Measurements from ENCODE around the gene RAET1L.
"Not testable (repeated sequence)": the region's sequence is repeated elsewhere in the genome, so short reads cannot be mapped to it uniquely, and the experiment has no call there.

Gene RAET1L, protein sequence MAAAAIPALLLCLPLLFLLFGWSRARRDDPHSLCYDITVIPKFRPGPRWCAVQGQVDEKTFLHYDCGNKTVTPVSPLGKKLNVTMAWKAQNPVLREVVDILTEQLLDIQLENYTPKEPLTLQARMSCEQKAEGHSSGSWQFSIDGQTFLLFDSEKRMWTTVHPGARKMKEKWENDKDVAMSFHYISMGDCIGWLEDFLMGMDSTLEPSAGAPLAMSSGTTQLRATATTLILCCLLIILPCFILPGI

DNA sequence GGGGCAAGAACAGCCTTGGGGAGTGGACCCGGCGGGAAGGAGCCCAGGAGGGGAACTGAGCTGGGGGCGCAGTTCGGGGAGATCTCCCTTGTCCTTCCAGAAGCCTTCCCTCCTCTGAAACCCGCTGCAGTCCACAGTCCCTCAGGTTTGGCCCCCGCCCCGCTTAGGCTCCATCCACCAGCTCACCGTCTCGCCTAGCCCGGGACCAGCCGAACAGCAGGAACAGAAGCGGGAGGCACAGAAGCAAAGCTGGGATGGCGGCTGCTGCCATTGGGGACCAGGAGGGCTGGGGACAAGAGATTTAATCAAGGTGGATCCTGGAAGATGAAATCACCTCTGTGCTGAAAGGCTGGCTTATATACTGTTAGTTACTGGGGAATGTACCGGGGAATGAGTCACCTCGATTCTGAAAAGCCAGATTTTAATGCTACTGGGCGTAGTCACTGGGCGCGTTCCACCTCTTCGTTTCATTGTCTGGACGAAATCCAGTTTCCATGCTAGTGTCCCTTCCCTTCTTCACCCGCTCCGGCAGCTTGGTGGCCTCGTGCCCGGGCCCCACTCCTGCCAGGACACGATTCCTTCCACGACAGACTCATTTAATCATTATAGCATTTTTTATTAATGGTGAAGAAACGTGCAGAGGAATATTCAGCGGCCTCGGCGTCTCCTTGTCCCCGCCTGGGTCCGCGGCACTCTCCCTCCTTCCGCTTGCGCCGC is at the start of gene RAET1L:
TSS of gene RAET1L (minus strand) at position 332 of the 717 bp plus-strand sequence. CDS start at position 271, 61 bp downstream.
- Mint-ChIP-seq H3K4me1 (ENCODE audit: low read depth) (peaks cover 29% of the 10 kb centered on the region), H3K9me3 (no peaks in the 10 kb centered on the region), H3K4me3 (peak within 1 kb of the TSS; percentile 39), H3K27ac (no peak within 1 kb of the TSS), H3K36me3 (ENCODE audit: low read depth) (no peaks in the 10 kb centered on the region), H3K27me3 (peaks cover 64% of the 10 kb centered on the region)

DNA sequence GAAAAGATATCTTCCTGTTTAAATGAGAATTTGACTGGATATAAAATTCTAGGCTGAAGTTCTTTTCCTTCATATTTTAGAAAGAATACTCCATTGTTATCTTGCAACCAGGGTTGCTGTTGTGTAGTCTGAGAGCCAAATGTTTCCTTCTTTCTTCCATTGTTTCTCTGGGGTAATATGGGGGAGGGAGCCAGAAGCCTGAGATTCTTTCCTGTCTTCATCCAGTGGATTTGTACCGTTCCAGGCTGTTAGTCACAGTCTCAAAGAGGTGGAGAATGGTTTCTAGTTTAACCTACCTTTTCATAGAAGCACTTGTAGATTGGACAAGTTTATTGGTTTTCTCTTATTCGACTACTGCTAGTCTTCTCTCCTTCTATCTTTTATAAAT is 49.7 kb upstream of the RAET1L start:
- peaks cover 35% of the 10 kb centered on the region for H3K27me3 Mint-ChIP-seq
- H3K36me3 Mint-ChIP-seq (ENCODE audit: low read depth), result no peaks in the 10 kb centered on the region
- H3K4me3 Mint-ChIP-seq, result no peak overlapping the region
- no peaks in the 10 kb centered on the region for H3K9me3 Mint-ChIP-seq
- H3K27ac Mint-ChIP-seq, result no peak overlapping the region
- peaks cover 33% of the 10 kb centered on the region for H3K4me1 Mint-ChIP-seq (ENCODE audit: low read depth)

DNA sequence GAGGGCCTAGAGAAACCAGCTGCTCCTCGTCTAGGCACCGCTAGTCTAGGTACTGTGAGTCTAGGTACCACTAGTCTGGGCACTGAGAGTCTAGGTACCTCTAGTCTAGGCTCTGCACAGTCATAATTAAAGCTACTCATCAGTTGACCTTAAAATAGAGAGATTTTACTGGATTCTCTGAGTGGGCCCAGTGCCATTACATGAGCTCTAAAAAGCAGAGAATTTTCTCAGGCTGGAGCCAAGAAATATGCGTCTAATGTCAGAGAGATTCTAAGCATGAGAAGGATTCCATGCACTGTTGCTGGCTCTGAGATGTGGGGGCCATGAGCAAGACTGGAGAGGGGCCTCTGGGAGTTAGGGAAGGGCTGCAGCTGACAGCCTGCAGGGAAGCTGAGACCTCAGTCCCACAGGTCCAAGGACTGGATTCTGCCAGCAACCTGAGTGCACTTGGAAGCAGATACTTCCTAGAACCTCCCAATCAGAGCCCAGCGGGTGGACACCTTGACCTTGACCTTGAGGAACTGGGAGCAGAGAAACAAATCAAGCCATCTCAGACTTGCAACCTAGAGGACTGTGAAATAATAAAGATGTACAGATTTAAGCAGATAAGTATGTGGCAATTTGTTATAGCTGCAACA is 49.2 kb upstream of the RAET1L start:
- not testable (repeated sequence) for H3K27ac Mint-ChIP-seq; H3K4me3 Mint-ChIP-seq; H3K9me3 Mint-ChIP-seq; H3K36me3 Mint-ChIP-seq (ENCODE audit: low read depth)
- Mint-ChIP-seq H3K27me3 (peaks cover 35% of the 10 kb centered on the region), H3K4me1 (ENCODE audit: low read depth) (peaks cover 29% of the 10 kb centered on the region)

DNA sequence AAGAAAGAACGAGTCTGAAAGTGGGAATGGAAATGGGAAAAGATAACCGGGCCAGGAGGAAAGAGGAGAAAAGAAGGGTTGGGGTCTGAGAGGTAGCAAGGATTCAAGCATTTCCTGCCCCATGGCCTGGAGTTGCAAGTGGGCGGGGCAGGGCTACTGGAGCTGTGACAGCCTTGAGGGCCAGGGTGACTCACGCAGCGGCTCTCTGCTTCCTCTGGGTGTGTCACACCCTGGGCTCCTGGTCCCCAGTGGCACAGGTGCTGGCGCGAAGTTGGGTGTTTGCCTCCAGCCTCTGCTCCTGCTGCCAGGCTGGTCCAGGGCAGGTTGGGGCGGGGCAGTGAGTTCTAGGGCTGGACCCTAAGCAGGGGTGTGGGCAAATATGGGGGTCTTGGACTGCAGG is 46.9 kb upstream of the RAET1L start:
- Mint-ChIP-seq H3K27ac (no peak overlapping the region), H3K4me1 (ENCODE audit: low read depth) (peaks cover 33% of the 10 kb centered on the region), H3K4me3 (no peak overlapping the region), H3K36me3 (ENCODE audit: low read depth) (no peaks in the 10 kb centered on the region), H3K9me3 (no peaks in the 10 kb centered on the region), H3K27me3 (peaks cover 28% of the 10 kb centered on the region)

DNA sequence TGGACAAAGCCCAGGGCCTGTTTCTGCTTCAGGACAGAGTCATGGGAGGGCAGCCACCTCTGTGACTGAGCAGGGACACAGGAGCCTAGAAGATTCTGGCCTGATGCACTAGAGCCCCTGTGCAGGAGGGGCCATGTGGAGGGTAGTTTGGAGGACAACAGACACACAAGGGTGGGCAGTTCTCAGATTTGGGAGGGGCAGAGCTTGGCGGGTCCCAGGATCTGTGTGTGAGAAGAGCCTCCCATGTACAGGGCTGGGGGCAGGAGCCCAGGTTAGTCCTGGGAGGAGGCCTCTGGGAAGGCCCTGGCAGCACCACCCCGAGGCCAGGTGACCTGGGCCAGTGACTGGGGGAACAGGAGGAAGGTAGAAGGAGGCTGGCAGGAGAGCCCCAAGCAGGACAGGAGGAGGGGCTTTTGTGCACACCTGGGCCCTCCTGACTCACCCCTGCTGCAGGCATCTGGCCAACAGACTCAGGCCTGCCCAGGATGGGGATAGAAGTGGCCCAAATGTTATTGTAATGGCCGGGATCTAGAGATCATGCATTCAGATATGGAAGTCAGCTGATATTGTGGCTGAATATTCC is 45.0 kb upstream of the RAET1L start:
- no peak overlapping the region for H3K4me3 Mint-ChIP-seq
- no peaks in the 10 kb centered on the region for H3K9me3 Mint-ChIP-seq
- H3K27me3 Mint-ChIP-seq, result peaks cover 23% of the 10 kb centered on the region
- no peaks in the 10 kb centered on the region for H3K36me3 Mint-ChIP-seq (ENCODE audit: low read depth)
- H3K4me1 Mint-ChIP-seq (ENCODE audit: low read depth), result peaks cover 24% of the 10 kb centered on the region
- no peak overlapping the region for H3K27ac Mint-ChIP-seq

DNA sequence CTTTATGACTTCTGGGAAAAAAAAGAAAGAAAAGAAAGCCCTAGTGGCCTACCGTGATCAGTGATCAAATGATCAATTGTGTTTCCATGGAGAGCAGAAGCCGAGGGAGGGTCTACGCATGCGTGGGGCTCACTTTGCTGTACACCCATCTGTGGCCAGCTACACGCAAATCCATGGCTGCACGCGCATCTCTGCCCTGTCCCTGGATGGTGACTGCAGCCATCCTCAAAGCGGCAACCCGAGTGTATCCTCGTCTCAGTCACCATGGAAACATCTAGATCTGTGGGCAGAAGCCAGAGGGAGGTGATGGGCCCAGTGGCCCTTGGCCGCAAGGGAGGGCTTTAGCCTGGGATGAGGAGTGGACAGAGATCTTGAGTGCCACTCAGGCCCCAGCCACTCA is 44.4 kb upstream of the RAET1L start:
- Mint-ChIP-seq H3K4me3 (no peak overlapping the region), H3K36me3 (ENCODE audit: low read depth) (no peaks in the 10 kb centered on the region), H3K27me3 (peaks cover 20% of the 10 kb centered on the region), H3K4me1 (ENCODE audit: low read depth) (peaks cover 24% of the 10 kb centered on the region), H3K27ac (no peak overlapping the region), H3K9me3 (no peaks in the 10 kb centered on the region)

DNA sequence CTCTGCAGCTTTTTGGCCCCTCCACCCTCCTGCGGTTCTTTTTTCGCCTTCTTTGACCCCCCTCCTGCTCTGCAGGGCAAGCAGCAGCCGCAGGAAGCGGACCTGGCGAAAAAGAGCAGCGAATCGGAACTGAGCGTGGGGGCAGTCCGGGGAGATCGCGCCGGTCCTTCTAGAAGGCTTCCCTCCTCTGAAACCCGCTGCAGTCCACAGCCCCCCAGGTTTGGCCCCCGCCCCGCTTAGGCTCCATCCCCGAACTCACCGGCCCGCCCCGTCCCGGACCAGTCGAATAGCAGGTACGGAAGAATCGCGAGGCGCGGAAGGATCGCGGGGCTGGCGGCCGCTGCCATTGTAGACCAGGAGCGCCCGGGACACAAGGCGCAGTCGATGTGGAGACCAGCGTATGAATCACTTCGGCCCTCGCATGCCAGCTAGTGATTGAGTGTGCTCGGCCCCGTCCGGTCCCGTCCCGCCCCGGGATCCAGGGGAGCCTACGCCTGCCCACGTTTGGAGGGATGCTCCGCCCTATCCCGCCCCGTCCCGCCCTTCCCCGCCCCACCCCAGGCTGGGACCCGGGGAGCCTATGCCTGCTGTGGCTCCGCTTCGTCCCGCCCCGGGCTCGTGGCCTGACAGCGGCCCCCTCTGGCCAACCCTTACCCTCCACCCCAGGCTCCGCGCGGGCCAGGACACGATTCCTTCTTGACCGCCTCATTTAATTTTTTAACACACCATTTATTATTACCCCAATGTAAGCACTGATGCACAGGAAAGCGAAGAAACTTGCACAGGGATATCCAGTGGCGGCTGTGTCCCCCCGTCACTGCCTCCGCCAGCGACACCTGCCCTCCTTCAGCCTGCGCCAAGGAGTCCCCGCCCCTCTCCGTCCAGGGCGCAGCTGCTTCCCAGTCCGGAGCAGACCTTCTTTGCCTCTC is 43.7 kb upstream of the RAET1L start, which contains the start of gene ULBP3:
TSS of gene ULBP3 (minus strand) at position 402 of the 929 bp plus-strand sequence. CDS start at position 347, 55 bp downstream.
- Mint-ChIP-seq H3K9me3 (no peaks in the 10 kb centered on the region), H3K36me3 (ENCODE audit: low read depth) (no peaks in the 10 kb centered on the region), H3K4me1 (ENCODE audit: low read depth) (peaks cover 24% of the 10 kb centered on the region), H3K27me3 (peaks cover 14% of the 10 kb centered on the region), H3K4me3 (peak within 1 kb of the TSS; percentile 83), H3K27ac (no peak within 1 kb of the TSS)

DNA sequence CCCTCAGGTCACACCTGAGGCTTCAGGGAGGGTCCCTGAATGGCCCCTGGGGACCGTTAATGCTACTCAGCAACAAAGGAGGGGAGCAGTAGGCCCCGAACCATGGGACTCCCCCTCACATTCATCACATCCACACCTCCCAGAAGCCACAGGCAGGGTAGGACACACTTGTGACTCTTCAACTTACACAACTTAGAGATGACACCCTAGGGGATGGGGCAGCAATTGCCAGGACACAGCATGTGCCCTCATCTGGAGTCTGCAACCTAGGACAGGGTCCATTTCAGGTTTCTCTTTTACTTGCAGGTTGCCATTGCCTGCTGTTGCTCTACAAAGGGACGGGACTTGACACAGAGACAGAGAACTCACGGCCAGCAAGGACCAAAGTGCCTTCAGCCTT is 42.8 kb upstream of the RAET1L start:
- Mint-ChIP-seq H3K9me3 (no peaks in the 10 kb centered on the region), H3K27me3 (peaks cover 10% of the 10 kb centered on the region), H3K4me1 (ENCODE audit: low read depth) (peaks cover 21% of the 10 kb centered on the region), H3K4me3 (peak overlapping the region; percentile 83), H3K27ac (no peak overlapping the region), H3K36me3 (ENCODE audit: low read depth) (no peaks in the 10 kb centered on the region)

DNA sequence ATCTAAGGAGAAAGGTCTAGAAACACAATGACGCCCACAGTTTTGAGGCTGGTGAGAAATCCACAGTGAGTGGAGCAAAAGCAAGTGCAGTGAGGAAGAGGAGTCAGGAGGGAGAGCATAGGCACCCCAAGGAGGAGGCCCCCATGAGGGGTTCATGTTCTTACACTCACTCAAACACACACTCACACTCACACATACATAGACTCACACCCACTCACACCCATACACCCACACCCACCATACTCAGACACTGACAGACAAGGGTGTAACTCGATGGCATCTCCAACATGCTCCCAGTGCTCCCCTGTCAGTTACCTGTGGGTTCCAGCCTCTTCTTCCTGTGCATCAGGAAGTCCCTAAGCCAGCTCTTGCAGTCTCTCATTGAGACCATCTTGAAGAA is 39.8 kb upstream of the RAET1L start:
- Mint-ChIP-seq H3K27ac (no peak overlapping the region), H3K4me3 (no peak overlapping the region), H3K36me3 (ENCODE audit: low read depth) (no peaks in the 10 kb centered on the region), H3K9me3 (no peaks in the 10 kb centered on the region), H3K4me1 (ENCODE audit: low read depth) (peaks cover 12% of the 10 kb centered on the region), H3K27me3 (peaks cover 2% of the 10 kb centered on the region)

DNA sequence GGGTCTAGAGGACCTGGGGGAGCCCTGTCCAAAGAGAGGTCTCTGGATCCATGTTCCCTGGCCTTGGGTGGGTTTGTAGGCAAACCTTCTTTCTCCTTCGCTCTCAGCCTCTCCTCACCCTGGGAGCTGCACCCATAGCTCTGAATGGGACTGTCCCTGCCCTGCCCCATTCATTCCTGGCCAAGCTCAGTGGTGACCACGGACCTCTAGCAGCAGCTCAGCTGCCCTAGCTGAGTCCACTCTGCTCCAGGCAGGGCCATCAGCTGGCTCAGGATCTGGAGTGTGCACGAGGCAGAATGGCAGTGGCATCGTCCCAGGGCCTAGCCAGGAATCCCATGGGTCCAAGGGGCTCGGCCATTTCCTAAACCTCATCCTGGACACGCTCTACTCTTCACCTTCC is 38.3 kb upstream of the RAET1L start:
- Mint-ChIP-seq H3K4me1 (ENCODE audit: low read depth) (peaks cover 14% of the 10 kb centered on the region), H3K27me3 (peaks cover 10% of the 10 kb centered on the region), H3K4me3 (no peak overlapping the region), H3K27ac (no peak overlapping the region), H3K36me3 (ENCODE audit: low read depth) (no peaks in the 10 kb centered on the region), H3K9me3 (no peaks in the 10 kb centered on the region)

DNA sequence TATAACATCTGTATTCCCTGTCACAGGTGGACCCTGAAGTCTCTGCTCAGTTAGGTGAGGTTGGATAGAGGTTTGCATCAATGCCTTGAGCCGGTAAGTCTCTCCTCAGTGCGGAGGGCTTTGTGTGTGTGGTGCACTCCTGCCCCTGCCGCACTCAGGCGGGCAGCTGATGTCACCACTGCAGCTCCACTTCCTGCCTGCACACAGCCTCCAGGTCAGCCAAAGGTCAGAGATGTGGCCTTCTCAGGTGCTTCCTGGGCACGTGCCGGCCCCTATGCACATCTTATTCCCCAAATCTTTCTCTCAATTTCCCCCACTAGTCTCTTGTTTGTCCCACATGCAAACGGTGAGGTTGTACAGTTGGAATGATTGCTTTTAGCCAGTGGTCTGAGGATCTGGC is 34.6 kb upstream of the RAET1L start:
- H3K36me3 Mint-ChIP-seq (ENCODE audit: low read depth); H3K9me3 Mint-ChIP-seq; H3K27ac Mint-ChIP-seq; H3K4me1 Mint-ChIP-seq (ENCODE audit: low read depth); H3K4me3 Mint-ChIP-seq: not testable (repeated sequence)
- peaks cover 33% of the 10 kb centered on the region for H3K27me3 Mint-ChIP-seq

DNA sequence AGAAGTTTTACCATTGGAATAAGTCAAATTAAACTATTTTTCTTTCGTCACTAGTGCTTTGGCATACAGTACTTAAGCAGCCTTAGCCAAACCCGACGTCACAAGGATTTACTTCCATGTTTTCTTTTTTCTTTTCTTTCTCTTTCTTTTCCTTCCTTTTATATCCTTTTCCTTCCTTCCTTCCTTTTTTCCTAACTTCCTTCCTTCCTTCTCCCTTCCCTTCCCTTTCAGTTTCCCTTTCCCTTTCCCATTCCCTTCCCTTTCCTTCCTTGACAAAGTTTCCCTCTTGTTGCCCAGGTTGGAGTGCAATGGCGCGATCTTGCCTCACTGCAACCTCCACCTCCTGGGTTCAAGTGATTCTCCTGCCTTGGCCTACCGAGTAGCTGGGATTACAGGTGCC is 33.7 kb upstream of the RAET1L start:
- H3K4me1 Mint-ChIP-seq (ENCODE audit: low read depth), result peaks cover 8% of the 10 kb centered on the region
- peaks cover 43% of the 10 kb centered on the region for H3K27me3 Mint-ChIP-seq
- no peaks in the 10 kb centered on the region for H3K36me3 Mint-ChIP-seq (ENCODE audit: low read depth)
- H3K4me3 Mint-ChIP-seq, result no peak overlapping the region
- no peak overlapping the region for H3K27ac Mint-ChIP-seq
- no peaks in the 10 kb centered on the region for H3K9me3 Mint-ChIP-seq

DNA sequence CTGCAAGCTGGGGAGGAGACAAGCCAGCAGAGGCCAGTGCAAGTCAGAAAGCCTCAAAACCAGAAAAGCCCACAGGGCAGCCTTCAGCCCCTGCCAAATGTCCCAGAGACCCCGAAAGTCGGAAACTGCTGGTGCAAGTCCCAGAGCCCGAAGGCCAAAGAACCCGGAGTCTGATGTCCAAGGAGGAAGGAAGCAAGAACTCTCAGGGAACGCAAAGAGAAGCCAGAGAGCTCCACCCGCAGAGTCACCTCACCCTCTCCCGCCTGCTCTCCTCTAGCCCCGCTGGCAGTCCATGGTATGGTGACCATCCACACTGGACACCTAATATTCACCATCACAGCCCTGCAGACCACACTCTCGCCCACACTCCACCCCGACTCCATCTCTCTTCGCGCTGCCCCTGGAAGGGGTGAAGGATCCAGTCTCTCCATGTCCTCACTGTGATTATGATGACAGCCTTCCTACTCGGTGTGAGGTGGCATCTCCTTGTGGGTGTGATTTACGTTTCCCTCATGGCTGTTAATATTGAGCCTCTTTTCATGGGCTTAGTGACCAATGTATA is 33.0 kb upstream of the RAET1L start:
- Mint-ChIP-seq H3K4me1 (ENCODE audit: low read depth) (peaks cover 8% of the 10 kb centered on the region), H3K27ac (no peak overlapping the region), H3K9me3 (no peaks in the 10 kb centered on the region), H3K27me3 (peaks cover 49% of the 10 kb centered on the region), H3K36me3 (ENCODE audit: low read depth) (no peaks in the 10 kb centered on the region), H3K4me3 (no peak overlapping the region)

DNA sequence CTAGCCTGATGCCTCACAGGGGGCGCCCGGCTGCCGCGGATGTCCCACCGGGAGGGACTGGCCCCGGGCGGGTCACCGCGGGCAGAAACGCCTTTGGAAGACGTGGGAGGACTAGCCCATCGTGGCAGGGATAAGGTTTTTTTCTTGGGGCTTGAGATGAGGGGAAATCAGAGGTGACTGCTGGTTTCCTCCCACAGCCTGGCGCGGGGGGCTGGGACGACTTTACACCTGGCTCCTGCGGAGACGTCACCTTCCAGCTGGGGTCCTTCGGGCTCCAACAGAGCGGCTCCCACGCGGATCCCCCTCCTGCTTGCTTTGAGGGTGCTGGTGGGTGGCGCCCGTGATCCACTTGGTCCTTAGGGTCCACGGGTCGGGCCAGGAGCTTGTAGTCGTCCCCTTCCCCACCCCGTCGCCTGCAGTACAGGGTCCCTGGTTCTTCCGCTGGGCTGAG is 32.2 kb upstream of the RAET1L start:
- no peak overlapping the region for H3K27ac Mint-ChIP-seq
- no peaks in the 10 kb centered on the region for H3K9me3 Mint-ChIP-seq
- peaks cover 57% of the 10 kb centered on the region for H3K27me3 Mint-ChIP-seq
- no peaks in the 10 kb centered on the region for H3K36me3 Mint-ChIP-seq (ENCODE audit: low read depth)
- H3K4me1 Mint-ChIP-seq (ENCODE audit: low read depth), result peaks cover 8% of the 10 kb centered on the region
- H3K4me3 Mint-ChIP-seq, result no peak overlapping the region
